K562 (cell line): ENCODE results near the gene SERPINA7. TPM values are rescaled to one million over a fixed set of nuclear protein-coding genes. Genes with fewer than 3 reads are reported as not detected.

Experiments used
- ATAC-seq: fragments of 200-7000 bp; cut with Tn5 transposase; 3 replicates; pipeline ENCODE4 v1.9.1; 2020; ENCODE audit warnings: moderate library complexity
- BruUV-seq: library from RNA; stranded (reverse); fragments of 400-500 nt; replicated peaks from 2 replicates; lab custom pipeline; 2021; lab: Mats Ljungman, UMichigan
- CTCF ChIA-PET: fragments of 300-600 bp; formaldehyde crosslinking; extraction: SDS; loops from one replicate; lab custom pipeline; 2021; ENCODE audit warnings: low intra/inter-chr PET ratio; lab: Yijun Ruan, JAX
- POLR2A ChIA-PET: fragments of 300-600, 350-650 bp; sonication (Branson Sonifier 250); formaldehyde crosslinking; extraction: SDS; loops from one replicate; lab custom pipeline; 2021; ENCODE audit warnings: antibody characterized with exemption, inconsistent platforms; lab: Yijun Ruan, JAX
- DNase-seq, 4 experiments: peaks; one replicate each; pipeline versions ENCODE4 v3.0.0 to v3.0.0-alpha.2; 2011 to 2018; ENCODE audit warnings: low spot score in 3 of 4, mixed read lengths in 3 of 4; ENCODE audit errors: extremely low read depth in 1 of 4
- FAIRE-seq: peaks from 2 replicates; lab custom pipeline; 2011; peaks lifted over from hg19 to GRCh38; lab: Jason Lieb, UNC
- H2AFZ ChIP-seq: 2 replicates; pipeline ENCODE4 v1.6.0; 2011; ENCODE audit warnings: low read depth, low read length, control low read depth, inconsistent platforms
- H3K27ac ChIP-seq: fragments of 200-600 bp; 3 replicates; pipeline ENCODE4 v1.8.0; 2011; ENCODE audit warnings: low read depth, mild to moderate bottlenecking, control low read depth, inconsistent platforms, low read length, moderate library complexity, mixed read lengths; ENCODE audit errors: extremely low read depth
- H3K27me3 ChIP-seq, 2 experiments: fragments of 300-600 bp in 1 of 2; 2 replicates in 1 of 2; 3 replicates in 1 of 2; pipeline versions ENCODE4 v1.6.0 to v1.8.0; 2011; ENCODE audit warnings: inconsistent platforms in 2 of 2, low read length in 2 of 2, mild to moderate bottlenecking in 1 of 2, mixed read lengths in 1 of 2, moderate library complexity in 1 of 2; ENCODE audit not compliant: control insufficient read depth in 2 of 2, insufficient read depth in 2 of 2
- H3K36me3 ChIP-seq: fragments of 300-600 bp; 3 replicates; pipeline ENCODE4 v1.8.0; 2011; ENCODE audit warnings: mild to moderate bottlenecking, low read length, inconsistent platforms; ENCODE audit not compliant: control insufficient read depth, insufficient read depth
- H3K4me1 ChIP-seq, 2 experiments: fragments of 200-600 bp in 1 of 2; replicated peaks in 1 of 2; 2 replicates in 1 of 2; 3 replicates in 1 of 2; pipeline versions ENCODE4 v1.5.1 to v1.8.0; 2011; ENCODE audit warnings: inconsistent platforms in 2 of 2, low read length in 2 of 2, mild to moderate bottlenecking in 1 of 2, mixed read lengths in 1 of 2, moderate library complexity in 1 of 2; ENCODE audit not compliant: control insufficient read depth in 2 of 2, insufficient read depth in 2 of 2
- H3K4me2 ChIP-seq: 2 replicates; pipeline ENCODE4 v1.6.1; 2011; ENCODE audit warnings: low read length, control low read depth, inconsistent platforms, mixed read lengths; ENCODE audit not compliant: insufficient read depth
- H3K4me3 ChIP-seq: fragments of 200-600 bp; sonication (generic), shearing (Covaris generic); 2 replicates; pipeline ENCODE4 v1.5.1; 2016; ENCODE audit warnings: control low read depth, inconsistent platforms
- H3K79me2 ChIP-seq: fragments of 200-600 bp; 3 replicates; pipeline ENCODE4 v1.8.0; 2011; ENCODE audit warnings: low read length, inconsistent platforms; ENCODE audit not compliant: control insufficient read depth, insufficient read depth
- H3K9ac ChIP-seq, 2 experiments: 2 replicates each; pipeline versions ENCODE4 v1.6.0 to v1.6.1; 2011; ENCODE audit warnings: low read depth in 2 of 2, low read length in 2 of 2, control low read depth in 1 of 2, inconsistent platforms in 1 of 2, mild to moderate bottlenecking in 1 of 2, mixed read lengths in 1 of 2; ENCODE audit not compliant: insufficient read depth in 1 of 2
- H3K9me1 ChIP-seq: one replicate; pipeline ENCODE4 v1.6.0; 2011; ENCODE audit warnings: inconsistent platforms, mild to moderate bottlenecking, low read length, moderate library complexity; ENCODE audit not compliant: control insufficient read depth, insufficient read depth
- H3K9me3 ChIP-seq: replicated peaks from 2 replicates; pipeline ENCODE4 v1.5.1; 2011; ENCODE audit warnings: low read depth, low read length, inconsistent platforms; ENCODE audit not compliant: control insufficient read depth, insufficient read depth
- H4K20me1 ChIP-seq: replicated peaks from 2 replicates; pipeline ENCODE4 v1.6.1; 2011; ENCODE audit warnings: low read length, inconsistent platforms, mixed read lengths; ENCODE audit not compliant: control insufficient read depth, insufficient read depth
- CEBPG ChIP-seq, 3 experiments: fragments of 200-800 bp in 1 of 3; sonication (Bioruptor generic) in 1 of 3; sonication (generic) in 1 of 3; formaldehyde crosslinking in 1 of 3; IDR thresholded peaks in 2 of 3; conservative IDR thresholded peaks in 1 of 3; 2 replicates each; pipeline versions ENCODE4 v1.6.1 to v1.8.0; 2016 to 2022; ENCODE audit warnings: missing compliant biosample characterization in 2 of 3, missing genetic modification characterization in 2 of 3, mild to moderate bottlenecking in 1 of 3, missing genetic modification reagents in 1 of 3
- DLX4 ChIP-seq: fragments of 250-450 bp; sonication (Bioruptor Pico); IDR thresholded peaks from 2 replicates; pipeline ENCODE4 v1.6.1; 2021; ENCODE audit warnings: mild to moderate bottlenecking
- MAFF ChIP-seq: IDR thresholded peaks from 2 replicates; pipeline ENCODE4 v1.6.1; 2012; ENCODE audit warnings: low read length, improper control_type of control experiment
- MAFK ChIP-seq: IDR thresholded peaks from 2 replicates; pipeline ENCODE4 v1.6.1; 2011; ENCODE audit warnings: low read length, improper control_type of control experiment
- SRF ChIP-seq, 2 experiments: fragments of 250-450, 450-650 bp in 1 of 2; sonication (Bioruptor Pico) in 1 of 2; sonication (generic) in 1 of 2; formaldehyde crosslinking; IDR thresholded peaks; 2 replicates each; pipeline versions ENCODE4 v1.5.0 to v1.5.1; 2020 to 2022; ENCODE audit warnings: mild to moderate bottlenecking in 1 of 2, missing genetic modification reagents in 1 of 2
- USF2 ChIP-seq: sonication (generic); formaldehyde crosslinking; IDR thresholded peaks from 2 replicates; pipeline ENCODE4 v1.5.0; 2020; ENCODE audit warnings: missing genetic modification reagents
- WGBS: fragments of 100-300 bp; shearing (Covaris generic); methylation state at CpG from one replicate; pipeline ENCODE4 v1.1.6; 2016; ENCODE audit warnings: low coverage, mixed read lengths; ENCODE audit not compliant: insufficient coverage; ENCODE audit errors: missing lambda C conversion rate; 5-methylcytosine and 5-hydroxymethylcytosine counted together
- in situ Hi-C: fragments of 300-500 bp; cut with MboI; formaldehyde crosslinking; loops from 4 replicates; pipeline ENCODE4 v1.15.0; 2018; ENCODE audit warnings: inconsistent platforms, mixed read lengths
- intact Hi-C: fragments of 100-400 bp; cut with micrococcal nuclease; formaldehyde crosslinking; loops from 2 replicates; pipeline ENCODE4 v1.14.2; 2022
- polyA plus RNA-seq, 8 experiments: library from polyadenylated mRNA; depleted of rRNA in 4 of 8; stranded (reverse) in 5 of 8; unstranded in 3 of 8; fragments of >200 nt; fragmentation: Nextera tagmentation in 2 of 8; fragmentation: Illumina TruSeq in 1 of 8; extraction: Ambion mirVana in 2 of 8; extraction: Trizol in 1 of 8; gene quantifications; 2 replicates each; pipeline versions ENCODE4 v1.2.1 to v1.2.3, GENCODE V29; 2011 to 2014; ENCODE audit warnings: inconsistent platforms in 1 of 8, missing spikeins in 1 of 8
- total RNA-seq, 7 experiments: library from RNA; depleted of rRNA in 6 of 7; stranded (reverse); fragments of >200 nt in 6 of 7; fragmentation: Illumina TruSeq in 2 of 7; extraction: Trizol in 2 of 7; gene quantifications; 2 replicates each; pipeline versions ENCODE4 v1.2.1 to v1.2.3, GENCODE V29; 2011 to 2021; ENCODE audit warnings: low replicate concordance in 1 of 7

The SERPINA7 gene
- total and polyA plus RNA-seq, 9 of the 15 experiments (the other 6 are each of a cell fraction or from before 2014, with no cell fraction given) = not detected

- H3K9me3 ChIP-seq = no peaks in the 10 kb centered on the region
- no peaks in the 10 kb centered on the region for H3K79me2 ChIP-seq
- H2AFZ ChIP-seq = no peak overlapping the region
- no peak overlapping the region for H3K4me2 ChIP-seq
- FAIRE-seq (no peak), ATAC-seq (no peak), DNase-seq (no peak)
- H3K9ac ChIP-seq = no peak overlapping the region
- CTCF ChIA-PET = no interaction called here
- WGBS = 6% methylated on average over 2 of the region's 3 CpGs
- no peaks in the 10 kb centered on the region for H3K9me1 ChIP-seq
- intact Hi-C loops (no loop called here), in situ Hi-C loops (no loop called here)
- H3K36me3 ChIP-seq = no peaks in the 10 kb centered on the region
- H3K4me1 ChIP-seq = no peaks in the 10 kb centered on the region
- no TSS peak for BruUV-seq
- H3K4me3 ChIP-seq = no peak overlapping the region
- no peak overlapping the region for H3K27ac ChIP-seq
- TF ChIP-seq DLX4 (CRISPR knock-in tag) = no peak
- TF ChIP-seq CEBPG (CRISPR knock-in tag; IDR thresholded peaks at IDR 0.05) = no peak
- TF ChIP-seq CEBPG (tag; conservative IDR thresholded peaks at IDR 0.05 in 1 of 2, IDR thresholded peaks at IDR 0.05 in 1 of 2) = peak in 1 of 2 experiments; percentile 39; a peak in 1 of 4 replicates
- TF ChIP-seq, all 486 proteins: peak for 1
- Histone ChIP-seq H3K27me3 (no peaks in the 10 kb centered on the region), H4K20me1 (no peaks in the 10 kb centered on the region)
- POLR2A ChIA-PET = no interaction called here
Measured at GRCh38 chrX:106069048-106069447, 30.5 kb upstream of the SERPINA7 start.

DNA sequence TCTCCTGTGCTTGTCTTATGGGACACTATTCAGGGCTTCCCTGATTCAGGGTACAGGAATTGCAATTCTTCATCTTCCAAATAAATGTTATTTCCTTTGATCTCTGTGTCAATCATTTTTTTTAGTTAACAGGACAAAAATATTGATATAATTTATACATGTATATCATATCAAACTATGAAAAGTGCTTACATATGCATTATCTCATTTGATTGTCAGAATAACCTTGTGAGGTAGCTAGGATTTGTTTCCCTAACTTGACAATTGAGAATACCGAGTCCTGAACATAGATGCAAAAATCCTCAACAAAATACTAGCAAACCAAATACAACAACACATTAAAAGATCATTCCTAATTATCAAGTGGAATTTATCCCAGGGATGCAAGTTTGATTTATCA is 11.5 kb upstream of the SERPINA7 start:
- no TSS peak for BruUV-seq

More for the DNA sequence above, 11.5 kb upstream of the SERPINA7 start:
- no peaks in the 10 kb centered on the region; the same call in 1 of the 2 replicates for H3K9me3 ChIP-seq
- H3K36me3 ChIP-seq = no peaks in the 10 kb centered on the region
- no peak overlapping the region for H3K9ac ChIP-seq
- H3K4me1 ChIP-seq = no peaks in the 10 kb centered on the region
- intact Hi-C loops = no loop called here
- no peaks in the 10 kb centered on the region for H3K9me1 ChIP-seq
- ChIA-PET POLR2A (no interaction called here), CTCF (no interaction called here)
- H3K4me3 ChIP-seq = no peak overlapping the region
- H3K79me2 ChIP-seq = no peaks in the 10 kb centered on the region
- no peak overlapping the region for H3K27ac ChIP-seq
- no peak overlapping the region for H3K4me2 ChIP-seq
- FAIRE-seq (no peak), ATAC-seq (no peak), DNase-seq (no peak)
- 0% methylated on average over 1 of the region's 1 CpG for WGBS
- no peaks in the 10 kb centered on the region for H4K20me1 ChIP-seq
- H3K27me3 ChIP-seq = no peaks in the 10 kb centered on the region
- no peak overlapping the region for H2AFZ ChIP-seq
- in situ Hi-C loops = no loop called here
- TF ChIP-seq USF2 (CRISPR knock-in tag) = no peak
- TF ChIP-seq SRF (CRISPR knock-in tag; IDR thresholded peaks at IDR 0.05) = no peak
- peak; percentile 32; the same call in 1 of the 2 replicates for TF ChIP-seq MAFF
- peak; percentile 52 for TF ChIP-seq MAFK
